Activated CD8-positive, alpha-beta memory T cell treated with anti-CD3 and anti-CD28 coated beads, Interleukin-2, amount 50 U/mL, for 48 hours (primary cell): ENCODE results near the gene CACNA1D.
"Not testable (repeated sequence)": the region's sequence is repeated elsewhere in the genome, so short reads cannot be mapped to it uniquely, and the experiment has no call there.

ENCODE experiments used
- DNase-seq: peaks from one replicate; pipeline ENCODE4 v3.0.0-alpha.2; 2020

CACNA1D gene

DNA sequence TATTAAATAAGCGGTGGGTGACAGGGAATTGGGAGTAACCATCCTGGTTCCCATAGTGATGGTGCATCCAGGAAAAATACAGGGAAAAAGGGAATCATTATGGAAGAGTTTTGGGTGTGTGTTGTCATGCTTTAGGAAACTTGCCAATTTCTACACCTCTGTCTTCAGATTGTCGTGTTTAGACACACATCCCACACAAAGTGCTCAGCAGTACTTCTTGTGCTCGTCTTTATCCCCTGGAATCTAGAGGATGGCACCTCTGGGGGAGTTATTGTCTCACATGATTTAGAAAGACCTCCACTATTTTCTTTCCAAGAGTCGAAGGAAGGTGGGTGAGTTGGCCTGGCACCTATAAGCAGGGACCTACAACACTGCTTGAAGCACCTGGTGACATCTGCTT lies 35.8 kb downstream of the CACNA1D start:
- no peak for DNase-seq

DNA sequence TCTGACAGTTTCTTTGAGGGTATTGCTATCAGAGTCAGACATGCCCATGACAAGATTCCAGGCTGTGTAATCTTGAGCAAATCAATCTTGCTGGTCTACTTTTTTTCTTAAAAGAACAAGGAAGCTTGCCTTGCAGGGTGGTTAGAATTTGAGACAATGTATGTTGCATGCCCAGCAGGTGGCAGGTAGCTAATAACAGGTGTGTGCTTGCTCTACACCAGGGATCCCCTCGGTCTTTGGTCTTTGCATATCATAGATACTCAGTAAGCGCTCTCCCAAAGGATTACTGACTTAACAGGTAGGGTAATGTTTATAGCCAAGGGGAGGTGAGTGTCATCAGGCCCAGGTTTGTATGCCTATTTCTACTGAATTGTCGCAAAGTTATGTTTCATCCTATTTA lies 37.3 kb downstream of the CACNA1D start:
- no peak for DNase-seq

DNA sequence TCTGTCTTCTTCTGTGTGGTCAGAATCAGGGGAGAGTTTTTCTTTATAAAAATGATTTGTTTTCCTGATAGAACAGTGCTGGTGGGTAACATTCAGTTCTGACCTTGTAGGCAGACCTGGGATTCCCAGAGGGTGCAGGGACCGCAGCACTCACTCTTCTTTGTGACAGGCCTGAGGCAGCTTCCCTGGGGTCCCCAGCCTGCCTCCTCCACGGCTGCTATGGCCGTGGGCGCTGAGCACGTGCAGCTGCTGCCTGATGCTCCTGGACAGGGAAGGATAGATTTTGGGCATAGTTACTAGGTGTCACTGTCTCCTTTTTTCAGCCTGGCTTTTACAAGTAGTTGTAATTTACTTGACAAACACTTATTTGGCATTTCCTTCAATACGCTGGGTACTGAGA lies 39.1 kb downstream of the CACNA1D start:
- DNase-seq, result no peak

DNA sequence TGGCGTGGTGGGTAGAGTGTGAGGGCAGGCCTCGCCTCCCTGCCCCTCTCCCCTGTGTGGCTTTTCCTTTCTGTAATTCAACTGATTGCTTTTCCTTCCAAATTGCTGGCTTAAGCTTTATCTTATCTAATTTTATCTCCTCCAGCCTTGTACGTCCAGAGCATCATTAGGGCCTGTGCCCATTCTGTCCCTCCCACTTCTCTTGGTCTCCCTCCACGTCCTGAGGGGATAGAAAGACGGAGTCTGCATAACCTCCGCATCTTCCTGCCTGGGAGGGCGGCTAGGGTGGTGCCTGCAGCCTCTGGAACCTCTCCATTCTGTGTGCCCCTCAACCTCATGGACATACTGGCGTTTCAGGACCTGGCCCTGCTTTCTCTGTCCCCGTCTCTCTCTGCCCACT lies 39.8 kb downstream of the CACNA1D start:
- no peak for DNase-seq

DNA sequence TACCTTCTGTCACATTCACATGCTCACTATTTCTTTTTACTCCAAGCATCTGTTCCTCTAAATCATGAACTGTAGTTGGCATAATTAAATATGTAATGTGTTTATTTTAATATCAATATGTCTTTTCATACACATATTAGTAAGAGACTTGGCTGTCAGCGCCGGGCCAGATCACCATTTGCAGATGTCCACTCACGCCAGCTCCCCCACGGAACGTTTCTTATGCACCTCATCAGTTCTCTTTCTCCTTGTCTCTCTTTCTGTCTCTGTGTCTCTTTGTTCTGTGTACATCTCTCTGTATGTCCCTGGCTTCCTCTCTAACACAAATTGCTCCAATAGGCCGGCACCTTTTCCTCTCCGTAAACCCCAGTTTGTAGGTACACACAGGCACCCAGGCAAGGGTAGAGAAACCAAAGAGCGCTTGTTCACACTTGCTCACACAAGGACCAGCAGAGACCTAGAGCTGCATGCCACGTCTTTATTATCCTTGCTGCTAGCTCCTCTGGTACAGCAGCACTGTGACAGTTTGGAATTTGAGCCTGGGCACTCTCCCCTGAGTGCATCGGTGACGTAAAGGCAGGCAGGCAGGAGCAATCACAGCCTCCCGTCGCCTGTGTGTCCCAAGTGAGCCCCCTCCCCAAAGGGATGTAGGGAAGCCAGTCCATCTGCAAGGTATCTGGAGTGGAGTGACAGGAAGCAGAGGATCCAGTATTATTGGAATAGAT lies 40.4 kb downstream of the CACNA1D start:
- no peak for DNase-seq

DNA sequence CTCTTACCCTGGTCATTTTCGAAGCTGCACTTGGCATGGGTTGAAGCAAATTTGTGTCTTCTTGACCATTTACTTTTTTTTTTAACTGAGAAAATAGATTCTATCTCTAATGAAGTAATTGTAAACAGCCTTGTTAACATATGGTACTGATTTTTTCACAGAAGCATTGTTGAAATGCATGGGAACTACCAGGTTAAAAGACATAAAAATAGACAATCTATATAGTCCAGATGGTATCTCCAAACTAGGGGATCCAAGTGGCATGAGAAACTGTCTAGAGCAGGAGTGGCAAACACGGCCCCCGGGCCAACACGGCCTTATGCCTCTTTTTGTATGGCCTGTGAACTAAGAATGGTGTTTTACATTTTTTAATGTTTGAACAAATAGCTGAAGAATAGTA lies 41.9 kb downstream of the CACNA1D start:
- DNase-seq, result no peak

DNA sequence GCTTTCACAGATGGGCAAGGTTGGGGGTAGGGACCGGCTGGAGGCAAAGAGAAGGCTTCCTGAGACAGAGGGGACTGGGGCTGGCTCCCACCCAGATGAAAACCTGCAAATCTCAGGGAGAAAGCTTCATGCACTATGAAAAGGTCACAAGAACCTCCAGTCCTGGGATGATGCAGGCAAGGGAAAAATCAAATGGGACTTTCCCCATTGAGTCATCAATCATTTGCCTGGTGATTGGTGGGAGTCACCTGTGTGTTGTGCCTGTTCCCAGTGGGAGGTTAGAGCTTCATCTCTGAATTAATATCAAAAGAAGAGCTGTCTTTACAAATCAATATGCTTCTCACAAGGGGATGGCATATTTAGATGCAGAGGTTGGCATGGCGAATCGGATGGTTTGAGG lies 49.9 kb downstream of the CACNA1D start:
- no peak for DNase-seq

DNA sequence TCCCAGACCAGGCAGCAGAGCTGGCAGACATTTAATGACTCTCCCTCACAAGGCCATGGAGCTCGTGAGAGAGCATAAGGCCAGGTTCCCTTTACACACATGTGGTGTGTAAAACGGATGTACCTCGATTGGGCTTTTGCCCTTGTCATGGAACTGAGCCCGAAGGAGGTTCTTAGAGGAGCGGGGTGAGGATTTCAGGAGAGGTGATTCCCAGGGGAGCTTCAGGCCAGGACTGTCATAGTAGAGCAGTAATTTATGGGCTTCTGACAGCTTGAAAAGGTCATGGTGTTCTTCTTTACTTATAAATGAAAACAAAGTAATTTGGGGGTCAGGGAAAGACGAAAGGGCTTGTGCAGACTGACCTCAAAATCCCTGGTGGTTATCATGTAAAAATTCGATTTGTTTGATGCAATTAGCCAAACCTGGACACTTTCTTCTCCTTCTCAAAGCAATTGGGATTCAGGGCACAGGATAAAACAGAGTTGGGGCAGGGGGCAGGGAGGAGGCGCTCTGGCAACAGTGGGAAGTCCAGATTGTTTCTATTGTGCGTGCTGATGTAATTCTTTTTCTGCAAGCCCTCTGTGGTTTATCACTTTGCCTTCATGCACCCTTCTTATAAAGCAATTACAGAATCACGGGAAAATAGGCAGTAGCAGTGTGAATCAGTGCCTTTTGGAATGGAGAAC lies 51.0 kb downstream of the CACNA1D start:
- no peak for DNase-seq

DNA sequence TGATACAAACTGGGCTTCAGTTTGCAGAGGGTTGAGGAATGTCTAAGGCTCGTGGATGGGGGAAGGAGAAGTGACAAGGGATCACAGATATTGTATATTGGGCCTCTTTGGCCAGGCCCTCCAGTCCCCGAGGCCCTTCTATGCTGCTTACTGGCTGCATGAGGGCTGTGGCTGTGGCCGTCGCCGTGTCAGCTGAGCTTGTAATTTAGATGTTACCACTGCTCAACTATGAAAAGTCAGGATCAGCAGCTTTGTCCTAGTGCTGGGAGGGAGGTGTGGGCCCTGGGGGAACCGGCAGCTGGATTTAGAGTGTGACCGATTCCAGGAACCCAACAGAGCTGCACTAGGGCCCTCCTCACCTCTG lies 51.6 kb downstream of the CACNA1D start:
- no peak for DNase-seq

DNA sequence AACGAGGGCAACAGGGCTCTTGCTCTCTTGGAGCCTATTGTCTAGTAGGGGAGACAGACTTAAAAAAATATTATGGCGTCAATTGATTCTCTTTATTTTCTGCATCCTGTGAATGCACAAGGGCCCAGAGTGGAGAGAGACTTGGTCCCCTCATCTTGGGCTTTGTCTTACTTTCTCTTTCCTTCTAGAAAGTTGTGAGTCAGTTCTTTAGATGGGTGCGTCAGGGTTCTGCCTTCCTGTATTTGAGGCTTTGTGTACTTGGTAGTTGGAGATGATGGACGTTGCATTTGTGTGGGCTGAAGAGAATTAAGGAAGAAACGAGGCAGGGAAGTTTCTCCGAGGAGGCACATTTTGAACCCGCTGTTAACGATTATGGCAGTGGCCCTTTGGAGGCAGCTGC lies 52.9 kb downstream of the CACNA1D start:
- DNase-seq, result no peak

DNA sequence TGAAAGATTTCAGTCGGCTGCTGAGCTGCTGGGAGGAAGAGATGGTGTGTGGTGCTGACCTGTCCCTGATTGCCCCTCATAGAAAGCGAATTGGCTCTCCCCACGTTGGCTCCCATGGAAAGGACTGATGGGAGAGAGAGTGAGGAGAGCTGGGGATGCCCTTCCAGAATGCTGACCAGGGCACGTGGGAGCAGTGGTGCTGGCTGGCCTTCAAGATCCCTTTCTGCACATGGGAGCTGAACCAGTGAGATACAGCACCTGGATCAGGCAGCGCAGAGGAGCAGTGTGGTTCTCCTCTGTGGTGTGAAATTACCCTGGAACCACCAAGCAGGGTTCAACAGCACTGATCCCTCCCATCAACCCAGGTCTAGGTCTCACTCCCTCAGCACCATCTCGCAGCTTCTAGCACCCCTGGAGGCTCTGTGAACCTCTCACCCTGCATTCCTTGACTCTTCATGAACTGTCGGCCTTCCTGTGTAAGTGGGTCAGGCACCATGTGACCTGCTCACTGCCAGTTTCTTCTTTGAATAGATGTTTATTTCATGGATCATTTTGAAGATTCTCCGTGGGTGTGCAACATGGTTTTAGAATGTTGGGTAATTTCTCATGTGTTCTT lies 55.7 kb downstream of the CACNA1D start:
- DNase-seq, result no peak

DNA sequence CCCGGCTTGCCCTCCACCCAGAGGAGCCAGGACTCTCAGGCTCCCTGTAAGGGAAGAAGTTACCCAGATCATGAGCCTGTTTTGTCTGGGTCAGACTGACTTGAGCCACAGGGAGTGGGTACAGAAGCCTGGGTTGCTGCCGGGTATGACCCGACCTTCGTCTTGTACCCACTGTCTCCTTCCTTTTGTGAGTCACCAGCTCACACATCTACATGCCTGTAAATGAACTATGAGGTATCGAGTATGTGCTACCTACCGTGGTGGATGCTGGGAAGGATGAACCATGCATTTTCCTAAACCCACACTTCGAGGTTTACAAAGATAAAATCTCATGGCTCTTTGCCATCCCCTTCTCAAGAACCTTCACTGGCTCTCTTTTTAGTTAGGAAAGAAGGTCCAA lies 56.9 kb downstream of the CACNA1D start:
- no peak for DNase-seq

DNA sequence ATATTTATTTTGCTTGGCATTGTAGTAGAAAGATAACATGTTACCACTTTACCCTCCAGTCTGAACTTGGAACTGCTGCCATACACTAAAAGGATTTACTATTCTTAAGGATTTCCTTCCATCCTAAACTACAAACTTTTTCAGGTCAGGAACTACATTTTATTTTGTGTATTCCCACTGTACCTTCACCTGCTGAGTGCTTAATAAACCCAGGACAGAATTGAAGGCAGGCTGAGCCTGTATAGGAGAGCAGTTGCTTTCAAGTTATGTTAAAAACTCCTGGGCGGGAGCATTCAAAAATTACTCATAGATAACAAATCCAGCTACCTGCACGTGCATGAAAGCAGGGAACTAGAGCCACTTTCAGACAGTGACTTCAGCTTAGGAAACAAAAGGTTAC lies 58.3 kb downstream of the CACNA1D start:
- no peak for DNase-seq

DNA sequence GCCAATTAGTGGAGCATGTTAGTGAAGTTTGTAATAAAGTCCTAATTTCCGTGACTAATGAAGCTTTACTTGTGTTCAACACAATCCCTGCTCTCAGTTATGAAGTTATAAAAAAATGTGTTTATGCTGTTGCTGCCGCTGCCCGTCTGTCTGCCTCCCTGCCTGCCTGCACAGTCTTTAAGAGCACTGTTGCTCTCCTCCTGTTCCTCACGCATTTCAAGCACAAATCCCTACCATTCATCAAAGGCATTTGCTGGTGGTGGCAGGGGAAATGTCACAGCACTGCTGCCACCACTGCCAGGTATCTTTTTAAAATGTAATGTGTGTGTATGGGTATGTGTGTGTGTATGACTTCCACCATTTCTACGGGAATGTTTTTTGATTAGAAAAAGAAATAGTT lies 58.8 kb downstream of the CACNA1D start:
- DNase-seq, result no peak

DNA sequence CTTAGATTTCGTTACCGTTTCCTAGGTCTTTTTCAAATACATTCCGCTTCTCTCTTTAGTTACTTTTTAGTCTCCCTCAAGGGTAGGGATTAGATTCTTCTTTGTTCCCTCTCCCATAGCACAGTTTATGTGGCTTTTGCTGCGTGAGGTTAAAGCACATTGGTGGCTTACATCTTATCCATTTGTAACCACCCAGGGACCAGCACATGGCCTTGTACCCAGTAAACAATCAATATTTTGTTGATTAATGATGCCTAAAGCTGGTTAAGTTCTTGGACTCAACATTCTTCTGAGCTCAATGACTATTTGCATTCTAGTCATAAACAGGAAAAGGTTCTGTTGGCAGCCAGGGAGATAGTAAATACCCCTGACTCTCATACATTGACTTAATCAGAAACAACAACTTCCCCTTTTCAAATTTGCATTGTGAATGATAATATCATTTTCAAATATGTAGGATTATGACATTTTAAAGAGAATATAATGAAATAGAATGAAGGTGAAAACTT lies 60.2 kb downstream of the CACNA1D start:
- no peak for DNase-seq

DNA sequence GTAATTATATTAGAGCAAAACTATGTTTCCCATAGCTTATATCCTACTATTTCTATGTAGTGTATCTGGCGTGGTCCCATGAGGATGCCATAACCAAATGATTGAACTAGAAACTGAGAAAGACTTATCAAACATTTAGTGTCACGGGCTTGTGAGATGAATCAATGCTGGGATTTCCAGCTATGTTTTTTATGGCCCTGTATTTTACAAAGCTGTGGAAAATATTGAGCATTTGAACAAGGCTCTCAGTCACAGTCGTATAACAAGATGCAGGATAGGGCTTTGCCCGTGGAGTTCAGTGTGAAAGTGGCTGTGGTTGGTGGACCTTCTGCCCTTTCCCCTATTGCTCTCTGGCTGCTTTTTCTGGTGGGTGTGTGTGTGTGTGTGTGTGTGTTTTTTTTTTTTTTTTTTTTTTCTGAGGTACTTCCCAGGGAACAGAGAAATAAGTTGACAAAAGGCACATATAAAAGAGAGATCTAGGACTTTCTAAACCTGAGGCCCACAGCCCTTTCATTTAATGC lies 60.7 kb downstream of the CACNA1D start:
- DNase-seq, result no peak

DNA sequence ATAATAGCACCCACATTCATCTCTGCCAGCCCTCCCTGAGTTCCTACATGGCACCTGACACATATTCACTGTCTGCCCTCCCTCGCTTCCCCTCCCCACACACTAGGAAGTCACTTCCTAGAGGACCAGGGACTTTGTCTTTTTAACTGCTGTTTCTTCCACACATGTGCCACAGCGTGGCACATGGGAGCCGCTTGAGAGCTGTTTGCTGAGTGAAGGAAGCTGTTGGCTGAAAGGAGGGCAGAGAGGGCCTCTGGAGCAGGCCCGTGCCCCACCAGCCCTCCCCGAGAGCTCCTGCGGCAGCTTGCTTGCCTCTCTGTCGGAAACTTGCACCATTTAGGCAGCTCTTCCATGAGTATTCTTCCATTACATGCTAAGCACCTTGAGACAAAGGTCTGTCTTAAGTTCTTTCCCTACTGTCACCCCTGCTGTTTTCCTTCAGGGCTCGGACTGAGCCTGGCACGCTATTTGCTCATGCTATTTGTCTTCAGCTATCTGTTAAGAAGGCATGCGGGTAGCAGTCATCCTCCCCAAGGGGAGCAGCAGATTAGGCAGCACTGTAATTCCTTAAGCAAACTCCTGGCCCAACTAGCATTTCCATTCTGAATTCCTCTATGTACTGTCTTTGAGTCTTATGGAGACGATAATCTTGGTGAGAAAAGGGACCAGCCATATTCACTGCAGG lies 72.2 kb downstream of the CACNA1D start:
- DNase-seq, result no peak

DNA sequence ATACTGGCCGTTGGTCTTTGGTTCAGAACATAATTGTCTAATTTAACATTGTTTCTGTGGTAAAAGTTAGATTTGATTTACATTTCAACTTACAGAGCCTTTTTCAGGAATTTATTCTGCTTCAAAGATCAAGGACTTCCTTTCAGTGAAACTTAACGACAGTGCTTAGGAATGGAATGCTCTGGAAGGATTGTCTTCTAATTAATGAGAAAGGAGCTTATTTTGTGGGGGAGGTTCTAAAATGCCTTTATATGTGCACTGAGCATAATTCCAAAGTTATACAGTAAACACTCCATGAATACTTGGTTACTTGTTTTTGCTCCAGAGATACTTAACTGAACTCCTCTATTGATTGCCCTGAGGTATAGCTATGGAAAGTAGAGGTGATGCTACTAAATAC lies 75.7 kb downstream of the CACNA1D start:
- no peak for DNase-seq

DNA sequence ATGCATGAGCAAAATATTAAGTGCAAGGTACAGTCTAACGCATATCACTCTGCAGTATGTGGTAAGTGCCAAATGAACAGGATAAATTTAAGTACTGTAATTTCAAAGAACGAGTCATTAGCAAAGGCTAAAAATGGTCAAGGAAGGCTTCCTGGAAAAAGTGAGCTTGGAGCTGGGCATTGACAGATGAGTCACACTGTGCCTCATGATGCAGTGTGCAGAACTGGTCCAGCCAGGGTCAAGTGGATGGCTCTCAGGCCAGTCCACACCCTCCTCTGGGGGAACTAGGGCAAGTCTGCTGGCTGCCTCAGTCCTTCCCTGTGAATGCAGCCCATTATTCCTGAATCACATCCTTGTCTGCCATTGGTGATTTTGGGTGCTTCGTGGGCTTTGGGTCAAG lies 76.3 kb downstream of the CACNA1D start:
- DNase-seq, result no peak

DNA sequence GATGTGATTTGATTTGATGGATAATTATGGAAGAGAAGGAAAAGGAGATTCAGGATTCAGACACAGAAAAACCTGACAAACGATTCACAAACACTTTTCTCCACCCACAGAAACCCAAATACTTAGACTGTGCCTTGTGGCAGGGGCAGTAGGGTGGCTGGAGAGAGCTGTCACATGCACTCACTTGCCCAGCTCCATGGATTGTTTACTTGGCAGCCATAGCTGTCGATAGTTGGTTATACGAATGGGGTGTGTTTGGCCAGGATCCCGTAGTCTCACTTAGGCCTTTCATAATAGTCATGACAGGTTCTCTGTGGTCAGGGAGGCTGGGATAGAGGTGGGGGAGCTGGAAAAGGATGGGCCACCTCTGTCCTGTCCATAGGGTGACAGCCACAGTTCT lies 76.9 kb downstream of the CACNA1D start:
- no peak for DNase-seq

DNA sequence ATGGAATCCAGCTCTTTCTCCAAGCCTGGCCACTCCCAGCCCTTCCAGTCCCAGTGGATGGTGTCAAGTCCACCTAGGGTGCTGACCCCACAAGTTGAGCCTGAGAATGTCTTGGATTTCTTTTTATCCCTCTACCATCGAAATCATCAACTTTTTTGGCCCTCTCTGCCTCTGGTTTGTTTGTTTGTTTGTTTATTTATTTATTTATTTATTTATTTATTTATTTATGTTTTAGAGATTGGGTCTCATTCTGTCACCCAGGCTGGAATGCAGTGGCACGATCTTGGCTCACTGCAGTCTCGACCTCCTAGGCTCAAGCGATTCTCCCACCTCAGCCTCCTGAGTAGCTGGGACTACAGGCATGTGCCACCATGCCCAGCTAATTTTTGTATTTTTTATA lies 77.8 kb downstream of the CACNA1D start:
- DNase-seq, result not testable (repeated sequence)

DNA sequence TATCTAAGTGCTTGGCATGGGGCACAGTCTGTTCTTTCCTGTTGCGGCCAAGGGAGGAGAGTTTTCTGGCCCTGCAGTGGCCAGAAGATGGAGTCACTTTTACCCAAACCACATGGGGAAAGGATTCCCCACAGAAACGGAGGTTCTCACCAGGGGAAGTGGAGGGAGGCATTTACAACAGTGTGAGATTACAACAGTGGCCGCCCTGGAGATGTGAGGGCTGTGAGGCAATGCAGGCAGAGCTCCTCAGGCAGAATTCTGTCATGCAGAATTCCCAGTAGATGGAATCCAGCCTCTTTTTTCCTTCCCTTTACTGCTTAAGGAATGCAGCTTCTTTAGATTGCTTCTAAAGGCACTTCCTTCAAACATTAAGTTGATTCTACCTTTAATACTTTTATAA lies 83.1 kb downstream of the CACNA1D start:
- no peak for DNase-seq

DNA sequence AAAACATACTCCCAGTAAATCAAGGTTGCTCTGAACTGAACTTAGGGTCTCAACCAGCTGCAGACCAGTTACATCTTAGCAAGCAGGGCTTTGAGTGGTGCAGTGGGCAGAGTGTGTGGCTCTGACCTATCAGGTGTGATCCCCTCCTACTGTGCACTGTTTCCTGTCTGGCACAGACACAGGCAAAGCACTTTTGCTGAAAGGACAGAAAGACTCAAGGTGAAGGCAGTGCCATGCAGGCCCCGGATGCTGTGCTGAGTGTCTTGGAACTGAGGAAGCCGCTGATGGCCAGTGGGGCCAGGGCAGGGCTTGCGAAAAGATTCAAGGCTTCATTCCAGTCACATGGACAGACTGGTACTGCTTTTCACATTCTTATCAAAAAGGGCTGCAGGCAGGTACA lies 85.2 kb downstream of the CACNA1D start:
- DNase-seq, result no peak

DNA sequence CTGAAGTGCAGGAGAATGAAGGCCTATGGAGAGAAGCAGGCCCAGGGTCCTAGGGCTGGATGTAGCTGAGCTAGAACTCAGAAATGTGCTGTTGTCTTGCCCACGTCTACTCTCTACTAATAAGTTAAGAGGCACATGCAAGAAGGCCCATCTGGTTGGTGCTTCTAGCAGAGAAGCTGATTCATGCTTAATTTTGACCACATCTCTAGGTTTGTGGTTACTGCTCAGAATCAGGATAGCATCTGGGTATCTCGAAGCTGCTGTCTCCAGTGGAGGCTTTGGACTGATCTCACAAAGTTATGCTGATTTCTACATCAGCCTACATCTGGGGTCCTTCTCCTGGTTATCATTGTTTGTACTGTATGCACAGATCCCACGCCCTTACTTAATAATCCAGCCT lies 87.3 kb downstream of the CACNA1D start:
- DNase-seq, result no peak
